ENCODE measurements around the gene CDH4.

CDH4 gene

DNA sequence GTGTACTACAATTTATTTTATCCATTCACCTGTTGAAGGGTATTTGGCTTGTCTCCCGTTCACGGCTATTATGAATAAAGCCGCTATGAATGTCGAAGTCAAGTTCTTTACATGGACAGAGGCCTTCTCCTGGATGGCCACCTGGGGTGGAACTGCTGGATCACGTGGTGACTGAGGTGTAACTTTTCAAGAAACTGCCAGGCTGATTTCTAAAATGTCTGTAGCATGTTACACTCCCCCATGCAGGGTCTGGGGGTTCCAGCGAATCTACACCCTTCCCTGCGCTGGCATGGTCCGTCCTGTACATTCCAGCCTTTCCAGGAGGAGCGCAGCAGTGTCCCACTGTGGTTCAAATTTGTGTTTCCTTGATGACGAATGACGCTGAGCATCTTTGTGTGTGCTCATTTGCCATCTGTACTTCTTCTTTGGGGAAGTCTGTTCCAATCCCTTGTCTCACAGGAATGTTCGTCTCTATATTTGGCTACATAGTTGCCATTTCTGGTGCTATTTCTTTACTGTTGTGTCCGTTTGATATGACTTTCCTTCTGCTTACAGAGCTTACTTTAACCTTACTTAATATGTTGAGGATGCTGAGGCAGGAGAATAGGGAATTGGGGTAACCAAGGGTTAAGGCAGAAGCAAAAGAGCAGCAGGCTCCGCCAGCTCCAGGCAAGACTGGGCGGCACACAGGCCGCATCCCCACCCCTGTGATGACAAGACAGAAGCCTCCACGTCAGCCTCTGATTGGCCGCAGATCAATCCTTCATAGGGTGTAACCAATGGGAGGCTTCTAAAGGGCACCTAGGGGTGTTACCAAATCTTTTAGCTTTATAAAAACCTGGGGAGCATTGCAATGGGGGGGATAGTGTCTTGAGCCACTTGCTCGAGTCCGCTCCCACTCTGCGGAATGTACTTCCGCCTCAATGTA lies 707.0 kb downstream of the CDH4 start:
- Mint-ChIP-seq H3K27me3 (ENCODE audit: low read depth) (peaks cover 8% of the 10 kb centered on the region), H3K9me3 (no peaks in the 10 kb centered on the region), H3K4me3 (no peak overlapping the region), H3K27ac (no peak overlapping the region), H3K36me3 (ENCODE audit: low read depth) (no peaks in the 10 kb centered on the region), H3K4me1 (ENCODE audit: low read depth) (no peaks in the 10 kb centered on the region)

DNA sequence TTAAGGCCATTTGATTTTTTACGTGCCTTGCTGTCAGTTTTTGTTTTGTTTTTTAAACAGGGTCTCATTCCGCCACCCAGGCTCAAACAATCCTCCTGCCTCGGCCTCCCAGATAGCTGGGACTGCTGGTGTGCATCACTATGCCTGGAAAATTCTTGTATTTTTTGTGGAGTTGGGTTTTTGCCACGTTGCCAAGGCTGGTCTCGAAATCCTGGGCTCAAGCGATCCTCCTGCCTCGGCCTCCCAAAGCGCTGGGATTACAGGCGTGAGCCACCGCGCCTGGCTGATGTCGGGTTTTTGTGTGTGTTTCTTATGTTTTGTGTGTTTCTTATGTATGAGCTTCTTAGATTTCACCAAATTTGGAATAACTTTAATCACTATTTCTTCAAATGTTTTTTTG lies 708.8 kb downstream of the CDH4 start:
- Mint-ChIP-seq H3K27me3 (ENCODE audit: low read depth) (peaks cover 13% of the 10 kb centered on the region), H3K36me3 (ENCODE audit: low read depth) (no peaks in the 10 kb centered on the region), H3K27ac (no peak overlapping the region), H3K4me3 (no peak overlapping the region), H3K9me3 (no peaks in the 10 kb centered on the region), H3K4me1 (ENCODE audit: low read depth) (no peaks in the 10 kb centered on the region)

DNA sequence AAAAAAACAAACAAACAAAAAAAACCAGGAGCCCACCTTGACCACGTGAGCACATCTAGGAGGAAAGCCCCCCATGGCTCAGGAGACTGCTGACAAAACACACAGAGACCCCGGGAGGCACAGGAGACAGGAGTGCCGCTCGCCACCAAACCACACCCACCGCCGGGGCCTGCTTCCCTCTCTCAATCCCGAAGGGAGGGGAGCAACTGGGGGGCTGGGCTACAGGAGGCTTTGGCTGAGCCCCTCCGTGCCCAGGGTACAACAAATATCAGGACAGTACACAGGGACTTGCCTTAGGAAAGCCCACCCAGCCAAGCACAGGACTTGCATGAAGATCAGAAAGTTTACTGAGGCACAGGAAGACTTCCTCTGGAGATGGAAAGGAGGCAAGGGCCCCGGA lies 711.1 kb downstream of the CDH4 start:
- no peak overlapping the region for H3K4me3 Mint-ChIP-seq
- H3K9me3 Mint-ChIP-seq: no peaks in the 10 kb centered on the region
- H3K27ac Mint-ChIP-seq: no peak overlapping the region
- H3K4me1 Mint-ChIP-seq (ENCODE audit: low read depth): no peaks in the 10 kb centered on the region
- H3K27me3 Mint-ChIP-seq (ENCODE audit: low read depth): peaks cover 13% of the 10 kb centered on the region
- no peaks in the 10 kb centered on the region for H3K36me3 Mint-ChIP-seq (ENCODE audit: low read depth)

DNA sequence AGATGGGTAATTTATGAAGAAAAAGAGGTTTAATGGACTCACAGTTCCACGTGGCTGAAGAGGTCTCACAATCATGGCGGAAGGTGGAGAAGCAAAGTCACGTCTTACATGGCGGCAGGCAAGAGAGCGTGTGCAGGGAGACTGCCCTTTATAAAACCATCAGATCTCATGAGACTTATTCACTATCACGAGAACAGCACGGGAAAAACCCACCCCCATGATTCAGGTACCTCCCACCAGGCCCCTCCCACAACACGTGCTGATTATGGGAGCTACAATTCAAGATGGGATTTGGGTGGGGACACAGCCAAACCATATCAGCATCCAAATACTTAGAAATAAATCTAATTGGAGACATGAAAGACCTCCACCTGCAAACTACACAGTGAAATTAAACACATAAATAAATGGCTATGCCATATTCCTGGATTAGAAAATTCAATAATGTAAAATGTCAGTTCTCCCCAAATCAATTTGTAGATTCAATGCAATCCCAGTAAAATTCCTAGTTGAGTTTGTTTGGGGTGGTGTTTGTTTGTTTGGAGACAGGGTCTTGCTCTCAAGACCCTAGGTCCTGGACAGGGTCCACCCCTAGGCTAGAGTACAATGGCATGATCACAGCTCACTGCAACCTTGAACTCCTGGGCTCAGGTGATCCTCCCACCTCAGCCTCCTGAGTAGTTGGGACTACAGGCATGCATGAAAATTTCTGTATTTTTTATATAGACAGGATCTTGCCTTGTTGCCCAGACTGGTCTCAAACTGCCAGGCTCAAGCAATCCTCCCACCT lies 712.0 kb downstream of the CDH4 start:
- Mint-ChIP-seq H3K27ac (no peak overlapping the region), H3K27me3 (ENCODE audit: low read depth) (peaks cover 13% of the 10 kb centered on the region)

DNA sequence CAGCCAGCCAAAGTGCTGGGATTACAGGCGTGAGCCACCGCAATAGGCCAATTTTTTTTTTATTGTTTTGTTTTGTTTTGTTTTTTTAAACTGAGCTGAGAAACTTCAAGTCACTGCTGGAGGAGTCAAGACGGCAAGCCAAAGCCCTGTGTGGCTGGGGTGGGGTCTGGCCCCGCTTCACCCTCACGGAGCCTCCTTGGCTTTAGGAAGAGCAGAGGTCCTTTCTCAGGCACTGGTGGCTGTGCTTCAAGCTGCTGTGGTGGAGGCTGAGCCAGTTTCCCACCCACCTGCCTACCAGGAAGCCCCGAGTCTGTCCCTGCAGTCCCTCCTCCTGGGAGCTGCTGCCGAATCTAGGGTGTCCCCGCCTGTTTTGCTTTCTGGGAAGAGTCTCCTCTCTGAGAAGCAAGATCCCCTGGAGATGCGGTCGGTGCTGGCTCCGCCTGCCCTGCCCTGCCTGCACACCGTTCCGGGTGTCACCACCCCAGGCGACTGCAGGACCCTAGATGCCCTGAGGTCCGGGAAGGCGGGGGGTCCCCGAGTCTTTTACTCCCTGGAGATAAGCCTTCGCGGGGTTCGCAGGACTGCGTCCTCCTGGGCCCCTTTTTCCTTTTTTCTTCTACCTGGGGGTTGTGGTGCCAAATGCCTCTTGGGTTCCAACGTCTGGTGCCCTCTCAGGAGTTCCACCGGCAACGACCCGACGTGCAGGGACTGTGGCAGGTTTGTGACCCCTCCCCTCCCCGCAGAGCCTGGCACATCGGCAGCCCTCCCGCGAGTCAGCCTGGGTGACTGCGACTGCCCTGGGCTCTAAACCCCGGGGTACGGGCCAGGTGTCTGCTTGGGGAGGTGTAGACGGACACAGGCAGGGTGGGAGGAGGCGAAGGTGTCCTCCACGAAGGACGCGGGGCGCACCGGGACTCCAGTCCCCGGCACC lies 712.9 kb downstream of the CDH4 start:
- no peaks in the 10 kb centered on the region for H3K9me3 Mint-ChIP-seq
- H3K27me3 Mint-ChIP-seq (ENCODE audit: low read depth): peaks cover 13% of the 10 kb centered on the region
- no peak overlapping the region for H3K27ac Mint-ChIP-seq

More for the DNA sequence above, 712.0 kb downstream of the CDH4 start:
- Mint-ChIP-seq H3K36me3 (ENCODE audit: low read depth) (no peaks in the 10 kb centered on the region), H3K4me3 (no peak overlapping the region), H3K4me1 (ENCODE audit: low read depth) (no peaks in the 10 kb centered on the region), H3K9me3 (no peaks in the 10 kb centered on the region)

DNA sequence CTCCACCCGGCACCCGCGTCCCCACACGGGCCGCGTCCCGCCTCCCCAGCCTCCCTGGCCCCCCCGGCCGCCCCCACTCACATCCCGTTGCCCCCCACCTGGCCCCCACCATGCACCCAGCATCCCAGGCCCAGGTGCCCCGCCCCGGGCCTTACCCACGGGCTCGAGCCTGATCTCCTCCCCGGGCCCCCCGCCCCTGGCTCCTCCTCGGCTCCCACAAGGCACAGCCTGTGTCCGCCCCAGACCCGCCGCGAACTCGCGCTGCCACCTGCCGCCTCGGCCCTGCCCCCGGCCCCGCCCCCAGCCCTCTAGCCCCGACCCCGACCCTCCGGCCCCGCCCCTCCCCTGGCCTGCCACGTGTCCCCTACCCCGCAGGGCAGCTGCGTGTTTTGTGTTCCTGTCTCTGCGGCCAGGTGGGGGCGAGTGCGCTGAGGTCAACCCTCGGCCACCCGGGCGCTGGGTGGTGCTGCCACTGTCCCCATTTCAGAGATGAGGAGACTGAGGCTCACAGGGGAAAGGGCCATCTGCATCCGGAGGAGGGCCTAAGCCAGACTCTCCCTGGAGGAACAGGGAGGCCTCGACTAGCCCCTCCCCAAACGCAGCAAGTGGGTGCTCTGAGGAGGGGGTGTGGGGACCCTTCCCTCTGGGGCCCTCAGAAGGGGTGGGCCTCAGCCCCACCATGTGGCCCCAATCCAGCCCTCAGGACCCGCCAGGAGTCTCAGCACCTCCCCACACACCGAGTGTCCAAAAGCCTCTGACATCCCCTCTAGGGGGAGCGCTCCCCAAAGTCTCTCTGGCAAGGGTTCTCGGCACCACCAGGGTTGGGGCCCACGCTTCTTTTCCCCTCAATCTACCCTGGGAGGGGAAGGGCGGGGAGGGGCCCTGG lies 713.8 kb downstream of the CDH4 start:
- no peaks in the 10 kb centered on the region for H3K9me3 Mint-ChIP-seq

More for the DNA sequence above, 712.9 kb downstream of the CDH4 start:
- Mint-ChIP-seq H3K4me3 (no peak overlapping the region), H3K36me3 (ENCODE audit: low read depth) (no peaks in the 10 kb centered on the region), H3K4me1 (ENCODE audit: low read depth) (no peaks in the 10 kb centered on the region)

DNA sequence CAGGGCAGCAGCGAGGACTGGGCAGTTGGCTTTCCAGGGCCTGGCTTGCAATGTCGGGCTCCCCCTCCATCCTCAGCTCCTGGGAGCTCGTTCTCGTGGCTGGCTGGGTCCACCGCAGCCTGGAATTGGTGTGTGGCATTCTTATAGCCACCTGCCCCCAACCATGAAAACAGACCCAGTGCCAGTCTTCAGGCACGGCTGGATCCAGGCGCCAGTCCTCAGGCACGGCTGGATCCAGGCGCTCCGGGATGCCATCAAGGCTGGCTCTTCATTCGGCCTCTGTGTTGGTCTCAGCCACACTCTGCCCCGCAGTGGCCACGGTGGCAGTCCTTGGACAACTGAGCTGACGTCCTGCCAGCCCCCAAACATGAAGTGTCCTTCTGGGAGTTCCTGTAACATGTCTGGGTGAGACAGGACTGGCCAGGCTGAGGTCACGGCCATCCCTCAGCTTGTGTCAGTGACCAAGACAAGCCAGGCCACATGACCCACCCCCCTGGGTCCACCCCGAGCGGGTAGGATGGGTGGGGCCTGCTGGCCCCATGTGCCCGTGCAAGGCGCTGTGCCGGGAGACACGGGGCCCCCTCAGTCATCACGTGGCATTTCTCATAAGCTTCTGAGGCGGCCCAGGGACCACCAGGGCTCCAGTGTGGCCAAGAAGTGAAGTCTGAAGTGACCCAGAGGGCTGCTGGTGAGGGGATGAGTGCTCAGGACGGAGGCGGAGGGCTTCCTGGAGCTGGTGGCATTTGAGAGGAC lies 714.6 kb downstream of the CDH4 start:
- Mint-ChIP-seq H3K4me1 (ENCODE audit: low read depth) (no peaks in the 10 kb centered on the region), H3K36me3 (ENCODE audit: low read depth) (no peaks in the 10 kb centered on the region), H3K27me3 (ENCODE audit: low read depth) (peaks cover 13% of the 10 kb centered on the region), H3K9me3 (no peaks in the 10 kb centered on the region), H3K27ac (no peak overlapping the region), H3K4me3 (no peak overlapping the region)

More for the DNA sequence above, 713.8 kb downstream of the CDH4 start:
- Mint-ChIP-seq H3K27me3 (ENCODE audit: low read depth) (peaks cover 13% of the 10 kb centered on the region), H3K36me3 (ENCODE audit: low read depth) (no peaks in the 10 kb centered on the region), H3K4me1 (ENCODE audit: low read depth) (no peaks in the 10 kb centered on the region), H3K27ac (no peak overlapping the region), H3K4me3 (no peak overlapping the region)

DNA sequence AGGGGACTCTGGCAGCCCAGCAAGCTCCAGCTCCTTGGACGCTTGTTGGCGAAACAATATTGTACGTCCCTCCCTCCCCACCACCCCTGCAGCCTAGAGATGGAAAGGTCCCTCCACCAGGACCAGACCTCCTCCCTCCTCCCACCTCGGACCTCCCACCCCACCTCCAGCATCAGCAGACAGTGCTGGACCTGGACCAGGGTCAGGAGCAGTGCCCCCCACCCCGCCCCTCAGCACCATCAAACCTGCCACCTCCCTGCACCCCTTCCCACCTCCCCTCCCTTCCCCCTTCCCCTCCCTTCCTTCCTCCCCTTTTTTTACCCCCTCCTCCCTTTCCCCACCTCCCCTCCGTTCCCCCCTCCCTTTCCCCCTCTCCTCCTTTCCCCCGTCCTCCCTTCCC lies 715.2 kb downstream of the CDH4 start:
- H3K4me3 Mint-ChIP-seq: no peak overlapping the region
- peaks cover 2% of the 10 kb centered on the region for H3K36me3 Mint-ChIP-seq (ENCODE audit: low read depth)
- no peak overlapping the region for H3K27ac Mint-ChIP-seq
- H3K9me3 Mint-ChIP-seq: no peaks in the 10 kb centered on the region
- peaks cover 13% of the 10 kb centered on the region for H3K27me3 Mint-ChIP-seq (ENCODE audit: low read depth)
- H3K4me1 Mint-ChIP-seq (ENCODE audit: low read depth): no peaks in the 10 kb centered on the region

DNA sequence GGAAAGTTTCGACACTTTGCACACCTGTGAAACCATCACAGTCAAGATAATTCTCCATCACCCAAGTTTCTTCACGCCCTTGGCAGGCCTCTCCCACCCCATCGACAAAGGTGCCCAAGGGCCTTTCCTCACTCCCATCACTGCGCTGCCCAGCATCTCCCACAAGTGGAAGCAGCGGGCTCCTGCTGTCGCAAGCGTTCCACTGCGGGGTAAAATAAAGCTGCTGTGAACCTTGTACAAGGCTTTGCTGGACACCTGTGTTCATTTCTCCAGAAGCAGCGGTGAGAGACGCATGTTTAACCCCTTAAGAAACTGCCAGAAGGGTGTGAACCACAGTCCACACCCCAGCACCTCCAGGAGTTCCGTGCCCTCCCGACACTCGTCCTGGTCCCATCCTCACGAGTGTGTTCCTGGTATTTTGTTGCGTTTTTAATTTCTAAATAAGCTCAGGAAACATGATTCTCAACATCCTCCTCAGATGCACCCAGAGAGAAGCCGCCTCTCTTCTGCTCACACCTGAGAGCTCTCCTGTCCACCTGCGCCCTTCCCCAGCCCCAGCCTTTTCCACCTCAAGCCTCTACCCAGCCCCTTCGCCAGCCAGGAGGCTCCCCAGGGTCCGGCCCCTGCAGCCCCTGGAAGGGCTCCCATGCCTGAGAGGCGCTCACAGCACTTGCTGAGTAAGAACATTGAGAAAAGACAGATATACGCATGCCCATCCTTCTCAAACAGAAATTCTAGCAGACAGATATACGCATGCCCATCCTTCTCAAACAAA lies 716.2 kb downstream of the CDH4 start:
- H3K4me3 Mint-ChIP-seq: no peak overlapping the region
- no peak overlapping the region for H3K27ac Mint-ChIP-seq
- H3K9me3 Mint-ChIP-seq: no peaks in the 10 kb centered on the region

DNA sequence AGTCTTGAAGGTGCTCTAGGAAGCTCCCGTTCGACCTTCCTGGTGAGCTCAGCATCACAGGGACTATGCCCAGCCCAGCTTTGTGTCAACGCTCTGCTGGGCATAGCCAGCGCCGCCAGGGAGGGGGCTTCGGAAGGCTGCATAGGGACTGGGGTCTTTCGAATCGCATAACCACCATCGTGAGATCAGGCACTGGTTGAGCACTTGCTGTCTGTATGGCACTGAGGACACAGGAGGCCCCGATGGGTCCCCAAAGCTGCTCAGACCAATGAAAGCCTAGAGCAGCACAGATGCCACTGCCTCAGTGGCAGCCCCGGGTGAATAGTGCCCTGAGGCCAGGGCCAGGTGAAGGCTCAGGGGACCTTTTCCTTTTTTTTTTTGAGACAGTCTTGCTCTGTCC lies 716.9 kb downstream of the CDH4 start:
- Mint-ChIP-seq H3K27me3 (ENCODE audit: low read depth) (peaks cover 9% of the 10 kb centered on the region), H3K9me3 (no peaks in the 10 kb centered on the region), H3K27ac (no peak overlapping the region), H3K4me3 (no peak overlapping the region), H3K4me1 (ENCODE audit: low read depth) (no peaks in the 10 kb centered on the region), H3K36me3 (ENCODE audit: low read depth) (peaks cover 4% of the 10 kb centered on the region)

More for the DNA sequence above, 716.2 kb downstream of the CDH4 start:
- H3K36me3 Mint-ChIP-seq (ENCODE audit: low read depth): peaks cover 2% of the 10 kb centered on the region
- no peaks in the 10 kb centered on the region for H3K4me1 Mint-ChIP-seq (ENCODE audit: low read depth)
- peaks cover 13% of the 10 kb centered on the region for H3K27me3 Mint-ChIP-seq (ENCODE audit: low read depth)

DNA sequence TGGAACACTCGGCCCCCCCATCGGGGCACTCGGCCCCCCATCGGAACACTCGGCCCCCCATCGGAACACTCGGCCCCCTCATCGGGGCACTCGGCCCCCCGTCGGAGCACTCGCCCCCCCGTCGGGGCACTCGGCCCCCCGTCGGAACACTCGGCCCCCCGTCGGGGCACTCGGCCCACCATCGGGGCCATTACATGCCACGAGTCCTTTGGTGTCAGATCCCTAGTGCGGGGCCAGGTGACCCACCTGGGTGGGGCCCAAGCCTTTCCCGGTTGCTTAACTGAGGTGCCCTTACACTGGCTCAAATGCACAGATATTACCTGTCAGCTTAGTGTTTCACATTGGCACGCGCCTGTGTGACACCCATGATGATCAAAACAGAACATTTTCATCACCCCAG lies 717.7 kb downstream of the CDH4 start:
- Mint-ChIP-seq H3K36me3 (ENCODE audit: low read depth) (peaks cover 5% of the 10 kb centered on the region), H3K27ac (no peak overlapping the region), H3K27me3 (ENCODE audit: low read depth) (peaks cover 4% of the 10 kb centered on the region), H3K4me3 (no peak overlapping the region), H3K4me1 (ENCODE audit: low read depth) (no peaks in the 10 kb centered on the region), H3K9me3 (no peaks in the 10 kb centered on the region)

DNA sequence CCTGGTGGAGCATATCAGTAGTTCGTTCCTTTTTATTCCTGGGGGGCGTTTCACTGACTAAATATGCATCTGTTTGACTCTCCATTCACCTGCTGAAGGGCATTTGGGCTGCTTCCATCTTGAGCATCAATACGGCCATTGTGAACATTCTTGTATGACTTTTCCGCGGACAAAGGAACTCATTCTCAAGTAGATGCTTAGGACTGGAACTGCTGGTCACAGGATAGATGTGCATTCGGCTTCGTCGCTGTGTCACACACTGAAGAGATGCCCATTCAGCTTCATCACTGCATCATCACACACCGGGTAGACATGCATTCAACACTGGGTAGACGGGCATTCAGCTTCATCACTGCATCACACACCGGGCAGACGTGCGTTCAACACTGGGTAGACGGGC lies 718.3 kb downstream of the CDH4 start:
- no peak overlapping the region for H3K4me3 Mint-ChIP-seq
- H3K27me3 Mint-ChIP-seq (ENCODE audit: low read depth): no peaks in the 10 kb centered on the region
- H3K36me3 Mint-ChIP-seq (ENCODE audit: low read depth): peaks cover 6% of the 10 kb centered on the region
- no peak overlapping the region for H3K27ac Mint-ChIP-seq
- no peaks in the 10 kb centered on the region for H3K9me3 Mint-ChIP-seq
- no peaks in the 10 kb centered on the region for H3K4me1 Mint-ChIP-seq (ENCODE audit: low read depth)
